GM12878 (cell line): ENCODE results near the gene XPO5. TPM values are rescaled to one million over a fixed set of nuclear protein-coding genes. Genes with fewer than 3 reads are reported as not detected.

Experiments used
- BCLAF1 ChIP-seq: fragments of 450-650 bp; IDR thresholded peaks from 2 replicates; pipeline ENCODE4 v1.6.1; 2017; ENCODE audit warnings: antibody characterized with exemption, mild to moderate bottlenecking, moderate library complexity
- CREM ChIP-seq: IDR thresholded peaks from 2 replicates; pipeline ENCODE4 v1.6.1; 2014; ENCODE audit warnings: antibody characterized with exemption, low read depth
- CTCF ChIP-seq, 3 experiments: IDR thresholded peaks in 2 of 3; conservative IDR thresholded peaks in 1 of 3; 2 replicates each; pipeline ENCODE4 v1.5.1; 2011; ENCODE audit warnings: low read depth in 3 of 3, low read length in 3 of 3, mild to moderate bottlenecking in 3 of 3, control low read depth in 2 of 3, moderate library complexity in 2 of 3, inconsistent platforms in 1 of 3, mixed read lengths in 1 of 3; ENCODE audit not compliant: control insufficient read depth in 2 of 3, insufficient read depth in 1 of 3; ENCODE audit errors: extremely low read depth in 1 of 3
- IKZF2 ChIP-seq, 2 experiments: fragments of 450-650 bp; IDR thresholded peaks; 2 replicates each; pipeline ENCODE4 v1.6.1; 2017; ENCODE audit warnings: mild to moderate bottlenecking in 2 of 2, moderate library complexity in 2 of 2
- KDM1A ChIP-seq: fragments of 200-600 bp; sonication (generic); IDR thresholded peaks from 2 replicates; pipeline ENCODE4 v1.6.1; 2016; ENCODE audit warnings: borderline replicate concordance
- MTA2 ChIP-seq: fragments of 450-650 bp; IDR thresholded peaks from 2 replicates; pipeline ENCODE4 v1.6.1; 2016; ENCODE audit warnings: low read depth, mild to moderate bottlenecking, moderate library complexity
- MTA3 ChIP-seq: IDR thresholded peaks from 2 replicates; pipeline ENCODE4 v1.6.1; 2012; ENCODE audit warnings: low read length, inconsistent platforms, borderline replicate concordance
- PAX8 ChIP-seq: fragments of 450-650 bp; IDR thresholded peaks from 2 replicates; pipeline ENCODE4 v1.6.1; 2017; ENCODE audit warnings: mild to moderate bottlenecking, moderate library complexity
- PKNOX1 ChIP-seq: fragments of 450-650 bp; IDR thresholded peaks from 2 replicates; pipeline ENCODE4 v1.6.1; 2016; ENCODE audit warnings: mild to moderate bottlenecking
- POLR2A ChIP-seq: IDR thresholded peaks from 2 replicates; pipeline ENCODE4 v1.6.1; 2011; ENCODE audit warnings: low read depth, mild to moderate bottlenecking, low read length
- POLR2AphosphoS5 ChIP-seq: IDR thresholded peaks from 2 replicates; pipeline ENCODE4 v1.6.1; 2011; ENCODE audit warnings: mild to moderate bottlenecking, low read length, inconsistent platforms
- REST ChIP-seq: IDR thresholded peaks from 2 replicates; pipeline ENCODE4 v1.6.1; 2012; ENCODE audit warnings: mild to moderate bottlenecking, low read depth, low read length
- STAT1 ChIP-seq: fragments of 450-650 bp; conservative IDR thresholded peaks from 2 replicates; pipeline ENCODE4 v1.6.1; 2014; ENCODE audit warnings: antibody characterized with exemption, mild to moderate bottlenecking
- YBX1 ChIP-seq: fragments of 450-650 bp; IDR thresholded peaks from 2 replicates; pipeline ENCODE4 v1.6.1; 2016; ENCODE audit warnings: antibody characterized with exemption
- polyA plus RNA-seq, 11 experiments: library from polyadenylated mRNA; depleted of rRNA in 4 of 11; unstranded in 6 of 11; stranded (reverse) in 5 of 11; fragments of >200 nt; fragmentation: Nextera tagmentation in 4 of 11; fragmentation: Illumina TruSeq in 1 of 11; extraction: Ambion mirVana in 4 of 11; extraction: Trizol in 1 of 11; gene quantifications; 1 replicate in 1 of 11; 2 replicates in 10 of 11; pipeline versions ENCODE4 v1.2.1 to v1.2.3, GENCODE V29; 2011 to 2016; ENCODE audit warnings: inconsistent platforms in 2 of 11, missing spikeins in 2 of 11, low read depth in 1 of 11
- total RNA-seq, 4 experiments: library from RNA; depleted of rRNA in 3 of 4; stranded (reverse); fragments of >200 nt in 3 of 4; fragmentation: Illumina TruSeq in 1 of 4; extraction: Trizol in 1 of 4; gene quantifications; 2 replicates each; pipeline versions ENCODE4 v1.2.1 to v1.2.3, GENCODE V29; 2013 to 2021

The XPO5 gene
- total and polyA plus RNA-seq, 10 of the 15 experiments (the other 5 are each of a cell fraction or from before 2014, with no cell fraction given) = 11.3 to 76.0 (median 41.6) TPM

GRCh38 chr6:43547222-43547621 is 28.6 kb downstream of the XPO5 start (continued):
- TF ChIP-seq CTCF (IDR thresholded peaks at IDR 0.05 in 2 of 3, conservative IDR thresholded peaks at IDR 0.05 in 1 of 3; ENCODE audit: control insufficient read depth in 2 of 3, extremely low read depth in 1 of 3, insufficient read depth in 1 of 3, low read depth in 3 of 3, low read length in 3 of 3) = no peak
- TF ChIP-seq STAT1 = no peak
- TF ChIP-seq YBX1 = no peak
- TF ChIP-seq PAX8 = no peak
- TF ChIP-seq KDM1A = no peak
- TF ChIP-seq IKZF2 (IDR thresholded peaks at IDR 0.05) = peak; percentile 46 to 47; a peak in 2 of 4 replicates
- TF ChIP-seq CREM = no peak
- no peak for TF ChIP-seq POLR2A
- no peak for TF ChIP-seq REST
- no peak for TF ChIP-seq MTA2
- no peak for TF ChIP-seq MTA3
- TF ChIP-seq POLR2AphosphoS5 = no peak
- no peak for TF ChIP-seq PKNOX1
- no peak for TF ChIP-seq BCLAF1
